Mucosa of descending colon (tissue), 3 donors: ENCODE data around the gene DNMT3A. TPM values are rescaled to one million over a fixed set of nuclear protein-coding genes. Genes with fewer than 3 reads are reported as not detected.

Experiments used
- ATAC-seq: fragments of 200-7000 bp; cut with Tn5 transposase; one replicate; pipeline ENCODE4 v1.9.1; 2020; ENCODE audit warnings: mild to moderate bottlenecking, moderate library complexity
- DNase-seq, 3 donors: peaks; one replicate each; pipeline ENCODE4 v3.0.0-alpha.2; 2020
- H3K36me3 ChIP-seq: fragments of 200-600 bp; one replicate; pipeline ENCODE4 v1.8.0; 2021; ENCODE audit warnings: low read depth, mild to moderate bottlenecking
- H3K4me1 ChIP-seq: fragments of 200-600 bp; one replicate; pipeline ENCODE4 v1.8.0; 2021; ENCODE audit warnings: low read depth, mild to moderate bottlenecking
- H3K4me3 ChIP-seq: fragments of 200-600 bp; one replicate; pipeline ENCODE4 v1.8.0; 2021; ENCODE audit warnings: mild to moderate bottlenecking
- H3K9me3 ChIP-seq: fragments of 200-600 bp; one replicate; pipeline ENCODE4 v1.8.0; 2021; ENCODE audit warnings: mild to moderate bottlenecking
- intact Hi-C, 2 donors: fragments of 100-400 bp; cut with DNase I in 1 of 2; cut with micrococcal nuclease in 1 of 2; formaldehyde crosslinking; loops; one replicate each; pipeline versions ENCODE4 v1.11.0 to v1.11.1; 2022; cut with DNase I, micrococcal nuclease
- total RNA-seq, 3 donors: library from RNA; stranded (reverse); fragmentation: NEBNext Ultra II Directional in 2 of 3; extraction: Animal tissue kit (Norgen Biotek cat#: 25700) in 2 of 3; gene quantifications; one replicate each; pipeline versions ENCODE4 v1.2.1 to v1.2.4, GENCODE V29; 2021 to 2023
- TF ChIP-seq, protein P1 (sequence below): fragments of 200-600 bp; IDR thresholded peaks from one replicate; pipeline ENCODE4 v1.8.0; 2022; ENCODE audit warnings: antibody characterized with exemption, mild to moderate bottlenecking
- donor health status: DM: no; HTN: no; CAD: no; lungs with moderate emphysema.
- donor health status: DM: no; HTN: no; CAD: no.
- donor health status: DM: no; HTN: yes; CAD: no.

DNMT3A gene
- total RNA-seq, 3 donors from 2014 or later: 31.2 to 50.8 (median 33.0) TPM

DNA sequence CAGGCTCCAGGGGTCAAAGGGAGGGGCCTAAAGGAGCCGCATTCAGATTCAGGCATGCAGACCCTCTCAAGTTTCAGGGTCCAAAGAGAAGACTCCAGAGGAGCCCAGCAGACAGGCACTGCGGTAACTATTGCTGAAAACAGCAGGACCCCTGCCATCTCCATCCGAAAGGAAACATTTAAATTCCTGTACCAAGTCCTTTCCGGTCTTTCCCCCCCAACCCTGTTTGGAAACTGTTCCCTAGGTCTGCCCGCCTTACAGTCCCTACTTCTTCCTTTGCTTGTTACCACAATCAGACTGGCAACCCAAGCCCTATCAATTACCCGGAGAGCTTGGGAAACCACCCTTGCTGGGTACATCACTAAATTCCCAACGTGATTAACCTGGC, 82.0 kb downstream of the DNMT3A start:
- H3K9me3 ChIP-seq: no peaks in the 10 kb centered on the region
- H3K4me1 ChIP-seq: no peaks in the 10 kb centered on the region
- DNase-seq (no peak), ATAC-seq (no peak)
- no peaks in the 10 kb centered on the region for H3K36me3 ChIP-seq
- TF ChIP-seq, protein P1, sequence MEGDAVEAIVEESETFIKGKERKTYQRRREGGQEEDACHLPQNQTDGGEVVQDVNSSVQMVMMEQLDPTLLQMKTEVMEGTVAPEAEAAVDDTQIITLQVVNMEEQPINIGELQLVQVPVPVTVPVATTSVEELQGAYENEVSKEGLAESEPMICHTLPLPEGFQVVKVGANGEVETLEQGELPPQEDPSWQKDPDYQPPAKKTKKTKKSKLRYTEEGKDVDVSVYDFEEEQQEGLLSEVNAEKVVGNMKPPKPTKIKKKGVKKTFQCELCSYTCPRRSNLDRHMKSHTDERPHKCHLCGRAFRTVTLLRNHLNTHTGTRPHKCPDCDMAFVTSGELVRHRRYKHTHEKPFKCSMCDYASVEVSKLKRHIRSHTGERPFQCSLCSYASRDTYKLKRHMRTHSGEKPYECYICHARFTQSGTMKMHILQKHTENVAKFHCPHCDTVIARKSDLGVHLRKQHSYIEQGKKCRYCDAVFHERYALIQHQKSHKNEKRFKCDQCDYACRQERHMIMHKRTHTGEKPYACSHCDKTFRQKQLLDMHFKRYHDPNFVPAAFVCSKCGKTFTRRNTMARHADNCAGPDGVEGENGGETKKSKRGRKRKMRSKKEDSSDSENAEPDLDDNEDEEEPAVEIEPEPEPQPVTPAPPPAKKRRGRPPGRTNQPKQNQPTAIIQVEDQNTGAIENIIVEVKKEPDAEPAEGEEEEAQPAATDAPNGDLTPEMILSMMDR: no peak
- intact Hi-C loops: no loop called here
- no peak overlapping the region for H3K4me3 ChIP-seq

DNA sequence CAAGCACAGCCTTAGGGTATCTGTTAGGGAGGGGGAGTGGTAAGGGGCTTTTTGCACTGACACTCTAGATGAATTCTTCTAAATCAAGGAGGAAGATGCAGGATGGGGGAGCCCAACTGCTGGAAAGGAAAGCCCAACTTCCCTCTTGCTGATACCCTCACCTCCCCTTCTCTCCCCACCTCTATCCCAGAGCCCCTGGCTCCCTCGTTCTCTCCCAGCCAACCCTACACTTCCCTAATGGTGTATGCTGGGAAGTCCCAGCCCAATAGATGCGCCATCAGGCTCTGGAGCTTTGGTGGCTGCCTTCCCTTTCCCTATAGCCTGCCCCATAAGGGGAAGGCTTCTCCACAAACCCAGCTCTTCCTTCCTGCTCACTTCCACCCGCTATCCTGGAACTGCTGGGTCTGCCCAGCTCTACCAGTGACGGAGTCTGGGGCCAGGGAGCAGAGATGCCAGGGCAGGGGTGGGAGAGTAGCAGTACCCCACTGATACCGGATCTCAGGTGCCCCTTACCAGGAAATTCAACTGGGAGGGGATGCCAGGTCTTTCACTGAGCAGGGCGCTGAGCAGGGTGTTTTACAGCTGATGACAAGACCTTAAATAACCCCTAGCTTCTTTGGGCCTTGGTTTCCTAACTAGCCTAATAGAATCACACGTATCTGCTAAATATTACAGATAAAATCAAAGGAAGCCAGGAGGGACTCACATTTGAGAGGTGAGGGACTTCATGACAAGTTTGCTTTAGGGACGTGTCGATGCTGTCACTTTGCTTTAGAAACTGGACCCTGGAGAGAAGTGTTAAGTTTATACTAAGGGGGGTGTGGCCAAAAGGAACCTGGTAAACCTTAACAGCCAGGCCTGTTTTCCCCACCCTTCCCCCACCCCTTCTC, 82.6 kb downstream of the DNMT3A start:
- ATAC-seq: no peak
- H3K36me3 ChIP-seq: no peaks in the 10 kb centered on the region
- no peaks in the 10 kb centered on the region for H3K4me1 ChIP-seq
- intact Hi-C loops: no loop called here
- H3K4me3 ChIP-seq: no peak overlapping the region
- TF ChIP-seq, protein P1: no peak
- no peaks in the 10 kb centered on the region for H3K9me3 ChIP-seq
- DNase-seq: no peak

DNA sequence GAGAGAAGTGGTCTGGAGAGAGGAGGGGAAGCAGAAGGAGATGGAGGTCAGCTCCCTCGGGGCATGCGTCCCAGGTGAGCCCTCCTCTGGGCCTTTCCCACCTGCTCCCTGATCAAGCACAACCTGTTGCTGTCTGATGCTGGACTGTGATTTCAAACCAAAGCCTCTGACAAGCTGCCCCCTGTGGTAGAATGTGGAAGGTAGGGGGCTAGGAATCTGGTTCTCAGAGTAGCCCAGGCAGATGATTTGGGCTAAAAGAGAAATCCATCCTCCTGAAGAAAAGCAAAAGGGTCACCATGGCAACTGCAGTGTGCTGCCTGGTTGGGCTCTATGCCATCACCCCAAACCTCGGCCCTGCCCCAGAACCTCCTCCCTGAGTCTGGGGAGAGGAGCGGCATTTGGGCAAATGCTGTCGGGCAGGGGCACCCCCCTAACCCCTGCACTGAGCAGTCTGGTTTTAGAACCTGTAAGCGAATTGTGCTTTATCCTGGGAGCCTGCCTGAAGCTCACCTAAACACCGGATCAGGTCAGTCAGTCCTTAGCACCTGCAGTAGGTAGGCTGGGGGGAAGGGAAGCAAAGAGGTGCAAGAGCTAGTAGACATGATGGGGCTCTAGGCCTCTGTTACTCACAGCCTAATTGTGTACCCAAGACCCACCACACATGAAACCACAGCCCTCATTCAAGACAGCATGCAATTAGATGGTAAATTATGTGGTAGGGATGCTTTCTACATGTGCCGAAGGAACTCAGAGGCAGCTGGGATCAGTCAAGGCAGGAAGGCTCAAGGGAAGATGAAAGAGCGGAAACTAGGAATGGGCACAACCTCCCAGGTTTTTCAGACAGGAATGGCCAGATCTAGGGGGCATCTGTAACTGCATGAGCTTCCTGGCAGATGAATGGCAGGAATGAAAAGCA, 83.5 kb downstream of the DNMT3A start:
- DNase-seq: no peak
- no peak for ATAC-seq
- intact Hi-C loops: no loop called here
- H3K4me3 ChIP-seq: no peak overlapping the region
- no peaks in the 10 kb centered on the region for H3K4me1 ChIP-seq
- no peaks in the 10 kb centered on the region for H3K36me3 ChIP-seq
- no peaks in the 10 kb centered on the region for H3K9me3 ChIP-seq
- TF ChIP-seq, protein P1: no peak

DNA sequence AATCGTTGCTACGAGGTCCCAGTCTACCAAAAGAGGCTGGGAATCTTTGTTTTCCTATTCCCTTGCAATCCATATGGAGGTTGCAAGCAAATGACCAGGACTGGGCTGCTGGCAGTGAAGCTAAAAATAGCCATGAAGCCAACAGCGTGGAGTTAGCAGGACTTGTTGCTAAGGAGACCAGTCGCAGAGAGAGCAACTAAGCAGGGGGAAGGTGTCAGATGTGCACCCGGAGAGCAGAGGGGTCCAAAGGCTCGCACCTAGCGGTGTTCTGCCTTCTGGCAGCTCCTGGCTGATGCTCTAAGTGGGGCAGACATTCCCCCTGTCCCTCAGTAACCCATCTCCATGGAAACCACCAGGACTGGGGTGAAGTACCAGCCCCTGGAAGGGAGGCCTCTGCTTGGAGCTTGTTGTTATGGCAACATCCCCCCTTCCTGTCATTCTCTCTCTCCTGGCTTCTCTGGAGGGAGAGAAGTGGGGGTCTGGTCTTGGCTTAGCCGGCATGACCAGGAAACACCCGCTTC, 84.6 kb downstream of the DNMT3A start:
- ATAC-seq: no peak
- no peak for DNase-seq
- intact Hi-C loops: no loop called here
- Histone ChIP-seq H3K4me3 (no peak overlapping the region), H3K36me3 (no peaks in the 10 kb centered on the region), H3K9me3 (no peaks in the 10 kb centered on the region), H3K4me1 (peaks cover 3% of the 10 kb centered on the region)
- TF ChIP-seq, protein P1: no peak

DNA sequence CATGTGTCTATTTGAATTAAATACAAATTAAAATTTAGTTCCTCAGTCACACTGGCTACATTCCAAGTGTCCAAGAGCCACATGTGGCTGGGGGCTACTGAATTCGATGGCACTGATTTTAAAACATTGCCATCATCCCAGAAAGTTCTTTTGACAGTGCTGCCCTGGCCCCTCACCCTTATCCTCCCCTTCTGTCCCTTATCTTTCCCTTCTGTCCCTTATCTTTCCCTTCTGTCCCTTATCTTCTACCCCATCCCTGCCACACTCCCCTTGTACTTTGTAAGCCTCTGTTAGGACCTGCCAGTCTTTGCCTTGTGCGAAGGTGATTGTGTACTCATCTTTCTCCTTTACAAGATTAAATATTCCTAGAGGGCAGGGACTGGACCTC, 85.2 kb downstream of the DNMT3A start:
- DNase-seq: no peak
- Histone ChIP-seq H3K9me3 (no peaks in the 10 kb centered on the region), H3K4me3 (no peak overlapping the region), H3K36me3 (no peaks in the 10 kb centered on the region), H3K4me1 (peaks cover 3% of the 10 kb centered on the region)
- intact Hi-C loops: no loop called here
- ATAC-seq: no peak
- TF ChIP-seq, protein P1: no peak
